ENCODE results near the gene UQCRFS1. TPM values are rescaled to one million over a fixed set of nuclear protein-coding genes. Genes with fewer than 3 reads are reported as not detected.
"Not testable (repeated sequence)": the region's sequence is repeated elsewhere in the genome, so short reads cannot be mapped to it uniquely, and the experiment has no call there.

Gene UQCRFS1
- total RNA-seq, 3 donors from 2014 or later (not counting 1 experiment from before 2014, with no cell fraction given): 21.8 to 26.8 (median 23.9) TPM

- intact Hi-C loops (cut with micrococcal nuclease); H3K36me3 Mint-ChIP-seq; H3K27ac ChIP-seq (ENCODE audit: low read length); DNase-seq; H3K27me3 Mint-ChIP-seq (ENCODE audit: low read depth in 2 of 2); H3K9me3 Mint-ChIP-seq; ATAC-seq; H3K9me3 ChIP-seq (ENCODE audit: control insufficient read depth, insufficient read depth, low read length); H3K4me3 ChIP-seq (ENCODE audit: low read length); H3K27me3 ChIP-seq (ENCODE audit: control insufficient read depth, insufficient read depth, low read length); H3K27ac Mint-ChIP-seq; H3K4me1 ChIP-seq (ENCODE audit: control insufficient read depth, insufficient read depth, low read length); H3K4me3 Mint-ChIP-seq: not testable (repeated sequence)
- H3K4me1 Mint-ChIP-seq: peaks cover 64 to 74% of the 10 kb centered on the region in 2 donors
- 94% methylated on average over 9 of the region's 14 CpGs for WGBS (ENCODE audit: insufficient coverage)
- H3K36me3 ChIP-seq (ENCODE audit: control insufficient read depth, insufficient read depth, low read length): peaks cover 14% of the 10 kb centered on the region
These were observed 5.4 kb downstream of the UQCRFS1 start for GRCh38 chr19:29207403-29208187.

GRCh38 chr19:29206453-29206852, 6.5 kb downstream of the UQCRFS1 start:
- Mint-ChIP-seq H3K4me1 (peaks cover 54 to 66% of the 10 kb centered on the region in 2 donors), H3K27ac (peak overlapping the region; percentile 44 to 72), H3K4me3 (no peak overlapping the region), H3K27me3 (ENCODE audit: low read depth in 2 of 2) (no peaks in the 10 kb centered on the region), H3K36me3 (peaks cover 5% of the 10 kb centered on the region), H3K9me3 (peaks cover 2 to 3% of the 10 kb centered on the region in 2 donors)
- Histone ChIP-seq H3K4me1 (ENCODE audit: control insufficient read depth, insufficient read depth, low read length) (no peaks in the 10 kb centered on the region), H3K9me3 (ENCODE audit: control insufficient read depth, insufficient read depth, low read length) (no peaks in the 10 kb centered on the region), H3K27me3 (ENCODE audit: control insufficient read depth, insufficient read depth, low read length) (no peaks in the 10 kb centered on the region), H3K27ac (ENCODE audit: low read length) (no peak overlapping the region), H3K36me3 (ENCODE audit: control insufficient read depth, insufficient read depth, low read length) (peaks cover 14% of the 10 kb centered on the region), H3K4me3 (ENCODE audit: low read length) (no peak overlapping the region)
- intact Hi-C loops (cut with micrococcal nuclease): no loop called here
- TF ChIP-seq, protein P1, sequence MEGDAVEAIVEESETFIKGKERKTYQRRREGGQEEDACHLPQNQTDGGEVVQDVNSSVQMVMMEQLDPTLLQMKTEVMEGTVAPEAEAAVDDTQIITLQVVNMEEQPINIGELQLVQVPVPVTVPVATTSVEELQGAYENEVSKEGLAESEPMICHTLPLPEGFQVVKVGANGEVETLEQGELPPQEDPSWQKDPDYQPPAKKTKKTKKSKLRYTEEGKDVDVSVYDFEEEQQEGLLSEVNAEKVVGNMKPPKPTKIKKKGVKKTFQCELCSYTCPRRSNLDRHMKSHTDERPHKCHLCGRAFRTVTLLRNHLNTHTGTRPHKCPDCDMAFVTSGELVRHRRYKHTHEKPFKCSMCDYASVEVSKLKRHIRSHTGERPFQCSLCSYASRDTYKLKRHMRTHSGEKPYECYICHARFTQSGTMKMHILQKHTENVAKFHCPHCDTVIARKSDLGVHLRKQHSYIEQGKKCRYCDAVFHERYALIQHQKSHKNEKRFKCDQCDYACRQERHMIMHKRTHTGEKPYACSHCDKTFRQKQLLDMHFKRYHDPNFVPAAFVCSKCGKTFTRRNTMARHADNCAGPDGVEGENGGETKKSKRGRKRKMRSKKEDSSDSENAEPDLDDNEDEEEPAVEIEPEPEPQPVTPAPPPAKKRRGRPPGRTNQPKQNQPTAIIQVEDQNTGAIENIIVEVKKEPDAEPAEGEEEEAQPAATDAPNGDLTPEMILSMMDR (IDR thresholded peaks at IDR 0.05): no peak
- ATAC-seq (no peak), DNase-seq (no peak)
- 97% methylated on average over 3 of the region's 3 CpGs for WGBS (ENCODE audit: insufficient coverage)

DNA sequence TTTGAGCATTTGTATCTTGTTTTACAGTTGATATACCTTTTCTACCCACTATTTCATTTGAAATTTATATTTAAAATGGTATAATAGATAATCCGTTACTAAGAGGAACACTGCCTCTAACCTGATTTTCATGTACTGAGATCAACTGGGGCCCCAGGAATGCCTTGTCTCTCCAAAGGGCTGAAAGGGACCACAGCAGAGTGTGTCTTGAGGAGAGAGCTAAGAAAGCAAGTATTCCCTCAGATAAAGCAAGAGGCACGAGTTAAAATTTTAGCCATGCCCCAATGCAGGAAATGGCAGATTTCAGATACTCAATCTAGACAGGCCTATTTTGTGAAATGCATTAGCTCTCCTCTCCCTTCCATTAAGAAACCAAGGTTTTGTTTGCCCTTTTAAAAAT, 10.7 kb downstream of the UQCRFS1 start:
- H3K4me1 Mint-ChIP-seq: peaks cover 18 to 35% of the 10 kb centered on the region in 2 donors
- Histone ChIP-seq H3K4me1 (ENCODE audit: control insufficient read depth, insufficient read depth, low read length) (no peaks in the 10 kb centered on the region), H3K27ac (ENCODE audit: low read length) (no peak overlapping the region), H3K9me3 (ENCODE audit: control insufficient read depth, insufficient read depth, low read length) (peaks cover 10% of the 10 kb centered on the region), H3K36me3 (ENCODE audit: control insufficient read depth, insufficient read depth, low read length) (peaks cover 12% of the 10 kb centered on the region), H3K4me3 (ENCODE audit: low read length) (no peak overlapping the region), H3K27me3 (ENCODE audit: control insufficient read depth, insufficient read depth, low read length) (no peaks in the 10 kb centered on the region)
- TF ChIP-seq, protein P1 (IDR thresholded peaks at IDR 0.05): no peak
- H3K36me3 Mint-ChIP-seq: no peaks in the 10 kb centered on the region
- H3K27me3 Mint-ChIP-seq (ENCODE audit: low read depth in 2 of 2): no peaks in the 10 kb centered on the region
- intact Hi-C loops (cut with micrococcal nuclease): no loop called here
- peaks cover 2% of the 10 kb centered on the region in 2 donors for H3K9me3 Mint-ChIP-seq
- no peak for ATAC-seq
- peak overlapping the region in 1 of 2 donors; percentile 53 for H3K27ac Mint-ChIP-seq
- H3K4me3 Mint-ChIP-seq: no peak overlapping the region
- DNase-seq: no peak
- 93% methylated on average over 1 of the region's 2 CpGs for WGBS (ENCODE audit: insufficient coverage)

DNA sequence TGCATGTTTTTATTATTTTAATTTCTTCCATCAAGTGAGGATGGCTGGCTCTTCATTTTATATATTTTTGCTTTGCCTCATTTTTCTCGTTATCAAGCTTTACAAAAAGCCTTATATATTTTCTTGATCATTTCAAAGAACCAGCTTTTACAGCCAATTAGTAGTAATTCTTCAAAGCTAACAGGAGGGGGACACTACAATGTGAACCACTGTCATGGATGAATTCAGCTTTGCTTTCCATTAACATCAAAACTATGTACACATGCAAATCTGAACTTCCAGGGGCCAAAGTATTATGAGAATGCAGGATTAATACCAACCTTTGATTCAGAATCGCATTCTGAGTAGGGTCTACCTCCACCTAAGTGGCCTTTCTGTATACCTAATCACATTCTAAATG, 11.1 kb downstream of the UQCRFS1 start:
- H3K4me3 ChIP-seq (ENCODE audit: low read length): no peak overlapping the region
- peaks cover 11% of the 10 kb centered on the region for H3K36me3 ChIP-seq (ENCODE audit: control insufficient read depth, insufficient read depth, low read length)
- Mint-ChIP-seq H3K27me3 (ENCODE audit: low read depth in 2 of 2) (no peaks in the 10 kb centered on the region), H3K9me3 (peaks cover 2% of the 10 kb centered on the region in 2 donors), H3K4me3 (no peak overlapping the region), H3K27ac (no peak overlapping the region), H3K36me3 (no peaks in the 10 kb centered on the region), H3K4me1 (peaks cover 18 to 33% of the 10 kb centered on the region in 2 donors)
- peaks cover 10% of the 10 kb centered on the region for H3K9me3 ChIP-seq (ENCODE audit: control insufficient read depth, insufficient read depth, low read length)
- ATAC-seq: no peak
- H3K4me1 ChIP-seq (ENCODE audit: control insufficient read depth, insufficient read depth, low read length): no peaks in the 10 kb centered on the region
- intact Hi-C loops (cut with micrococcal nuclease): no loop called here
- DNase-seq: no peak
- TF ChIP-seq, protein P1 (IDR thresholded peaks at IDR 0.05): no peak
- WGBS (ENCODE audit: insufficient coverage): 100% methylated on average over 2 of the region's 2 CpGs
- no peaks in the 10 kb centered on the region for H3K27me3 ChIP-seq (ENCODE audit: control insufficient read depth, insufficient read depth, low read length)
- no peak overlapping the region for H3K27ac ChIP-seq (ENCODE audit: low read length)

Data from natural killer cell (primary cell).